ENCODE results near the gene GSG1. TPM values are rescaled to one million over a fixed set of nuclear protein-coding genes. Genes with fewer than 3 reads are reported as not detected.

Gene GSG1
- total RNA-seq, 1 donor from 2014 or later: not detected

- Mint-ChIP-seq H3K9me3 (ENCODE audit: unreplicated experiment) (no peaks in the 10 kb centered on the region), H3K27me3 (ENCODE audit: unreplicated experiment) (no peaks in the 10 kb centered on the region), H3K27ac (ENCODE audit: unreplicated experiment) (no peak overlapping the region), H3K4me1 (ENCODE audit: unreplicated experiment) (peaks cover 13% of the 10 kb centered on the region), H3K36me3 (ENCODE audit: unreplicated experiment) (peaks cover 25% of the 10 kb centered on the region), H3K4me3 (ENCODE audit: unreplicated experiment) (no peak overlapping the region)
- TF ChIP-seq CTCF (IDR thresholded peaks at IDR 0.05): no peak
- DNase-seq (ENCODE audit: extremely low spot score, unreplicated experiment): peak; percentile 19
These were observed 31.9 kb downstream of the GSG1 start for GRCh38 chr12:13071305-13072280.

GRCh38 chr12:13069380-13069779 is 34.1 kb downstream of the GSG1 start:
- Mint-ChIP-seq H3K9me3 (ENCODE audit: unreplicated experiment) (no peaks in the 10 kb centered on the region), H3K36me3 (ENCODE audit: unreplicated experiment) (peaks cover 23% of the 10 kb centered on the region), H3K27me3 (ENCODE audit: unreplicated experiment) (no peaks in the 10 kb centered on the region), H3K4me1 (ENCODE audit: unreplicated experiment) (peaks cover 5% of the 10 kb centered on the region), H3K4me3 (ENCODE audit: unreplicated experiment) (no peak overlapping the region), H3K27ac (ENCODE audit: unreplicated experiment) (no peak overlapping the region)
- peak; percentile 66 for DNase-seq (ENCODE audit: extremely low spot score, unreplicated experiment)
- no peak for TF ChIP-seq CTCF (IDR thresholded peaks at IDR 0.05)

GRCh38 chr12:13067322-13067721 is 36.1 kb downstream of the GSG1 start:
- no peaks in the 10 kb centered on the region for H3K27me3 Mint-ChIP-seq (ENCODE audit: unreplicated experiment)
- H3K27ac Mint-ChIP-seq (ENCODE audit: unreplicated experiment): no peak overlapping the region
- TF ChIP-seq CTCF (IDR thresholded peaks at IDR 0.05): no peak
- H3K4me1 Mint-ChIP-seq (ENCODE audit: unreplicated experiment): peaks cover 5% of the 10 kb centered on the region
- peaks cover 16% of the 10 kb centered on the region for H3K36me3 Mint-ChIP-seq (ENCODE audit: unreplicated experiment)
- H3K9me3 Mint-ChIP-seq (ENCODE audit: unreplicated experiment): no peaks in the 10 kb centered on the region
- no peak for DNase-seq (ENCODE audit: extremely low spot score, unreplicated experiment)
- no peak overlapping the region for H3K4me3 Mint-ChIP-seq (ENCODE audit: unreplicated experiment)

DNA sequence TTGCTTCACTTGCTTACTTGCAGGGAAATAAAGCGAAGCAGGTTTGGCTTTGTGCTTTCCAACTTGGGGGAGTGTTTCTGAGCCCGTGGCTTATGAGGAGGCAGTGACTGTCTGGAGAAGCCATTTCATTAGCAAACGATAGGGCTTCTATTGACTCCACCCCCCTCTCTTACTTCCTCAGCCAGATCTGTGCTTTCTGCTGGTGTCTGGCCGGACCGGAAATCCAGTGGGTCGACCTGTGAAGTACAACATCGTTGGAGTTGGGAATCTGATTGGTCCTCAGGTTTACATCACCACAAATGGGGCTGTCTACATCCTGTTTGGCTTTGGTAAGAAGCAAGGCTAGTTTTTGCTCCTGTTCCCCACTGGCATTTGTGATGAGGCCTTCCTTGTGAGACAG is 37.0 kb downstream of the GSG1 start:
- DNase-seq (ENCODE audit: extremely low spot score, unreplicated experiment): peak; percentile 38
- TF ChIP-seq CTCF (IDR thresholded peaks at IDR 0.05): no peak
- Mint-ChIP-seq H3K4me1 (ENCODE audit: unreplicated experiment) (peaks cover 5% of the 10 kb centered on the region), H3K27me3 (ENCODE audit: unreplicated experiment) (no peaks in the 10 kb centered on the region), H3K36me3 (ENCODE audit: unreplicated experiment) (peaks cover 20% of the 10 kb centered on the region), H3K27ac (ENCODE audit: unreplicated experiment) (no peak overlapping the region), H3K9me3 (ENCODE audit: unreplicated experiment) (no peaks in the 10 kb centered on the region), H3K4me3 (ENCODE audit: unreplicated experiment) (no peak overlapping the region)

- no peaks in the 10 kb centered on the region for H3K27me3 Mint-ChIP-seq (ENCODE audit: unreplicated experiment)
- peaks cover 17% of the 10 kb centered on the region for H3K36me3 Mint-ChIP-seq (ENCODE audit: unreplicated experiment)
- DNase-seq (ENCODE audit: extremely low spot score, unreplicated experiment): no peak
- TF ChIP-seq CTCF (IDR thresholded peaks at IDR 0.05): no peak
- H3K4me3 Mint-ChIP-seq (ENCODE audit: unreplicated experiment): no peak overlapping the region
- no peaks in the 10 kb centered on the region for H3K9me3 Mint-ChIP-seq (ENCODE audit: unreplicated experiment)
- H3K27ac Mint-ChIP-seq (ENCODE audit: unreplicated experiment): no peak overlapping the region
- peaks cover 5% of the 10 kb centered on the region for H3K4me1 Mint-ChIP-seq (ENCODE audit: unreplicated experiment)
These were observed 37.5 kb downstream of the GSG1 start for GRCh38 chr12:13066014-13066413.
